ENCODE data around the gene RMC1. TPM values are rescaled to one million over a fixed set of nuclear protein-coding genes. Genes with fewer than 3 reads are reported as not detected.

Gene RMC1
- total and polyA plus RNA-seq, 3 donors from 2014 or later = 33.5 to 51.5 (median 44.2) TPM

Small RNA genes lying within 50 kb of the gene (small RNA-seq; reads per million reads assigned to genes)
- 0 reads per million in 2 donors for gene AC026634.1
- gene RF00019 = 0 reads per million in 2 donors

Other genes starting within 250 kb of the RMC1 start
- 10 to 100 TPM; 41.7 to 68.7 TPM for gene RIOK3, start 50.2 kb upstream of the RMC1 start, total RNA-seq
- 76.8 TPM for gene RIOK3, start 50.2 kb upstream of the RMC1 start, polyA plus RNA-seq (ENCODE audit: insufficient read depth, low read depth, low replicate concordance)
- gene NPC1, start 83.0 kb downstream of the RMC1 start, total RNA-seq = 10 to 100 TPM; 66.8 to 83.2 TPM
- gene NPC1, start 83.0 kb downstream of the RMC1 start, polyA plus RNA-seq (ENCODE audit: insufficient read depth, low read depth, low replicate concordance) = 36.8 TPM
- gene ANKRD29, start 159.4 kb downstream of the RMC1 start, total RNA-seq = 10 to 100 TPM; 17.5 to 23.5 TPM
- 9.1 TPM for gene ANKRD29, start 159.4 kb downstream of the RMC1 start, polyA plus RNA-seq (ENCODE audit: insufficient read depth, low read depth, low replicate concordance)
- gene LAMA3, start 185.9 kb downstream of the RMC1 start, total RNA-seq = 10 to 100 TPM; 14.1 to 22.1 TPM
- gene LAMA3, start 185.9 kb downstream of the RMC1 start, polyA plus RNA-seq (ENCODE audit: insufficient read depth, low read depth, low replicate concordance) = 11.9 TPM

Data from testis (tissue), 3 donors.